GM21515 (cell line): ENCODE measurements around the gene ZNF383.
"Not testable (repeated sequence)": the region's sequence is repeated elsewhere in the genome, so short reads cannot be mapped to it uniquely, and the experiment has no call there.

Experiments
- ATAC-seq: cut with Tn5 transposase; IDR thresholded peaks from one replicate; pipeline ENCODE4 v1.9.1; 2021; ENCODE audit not compliant: unreplicated experiment

Gene ZNF383

DNA sequence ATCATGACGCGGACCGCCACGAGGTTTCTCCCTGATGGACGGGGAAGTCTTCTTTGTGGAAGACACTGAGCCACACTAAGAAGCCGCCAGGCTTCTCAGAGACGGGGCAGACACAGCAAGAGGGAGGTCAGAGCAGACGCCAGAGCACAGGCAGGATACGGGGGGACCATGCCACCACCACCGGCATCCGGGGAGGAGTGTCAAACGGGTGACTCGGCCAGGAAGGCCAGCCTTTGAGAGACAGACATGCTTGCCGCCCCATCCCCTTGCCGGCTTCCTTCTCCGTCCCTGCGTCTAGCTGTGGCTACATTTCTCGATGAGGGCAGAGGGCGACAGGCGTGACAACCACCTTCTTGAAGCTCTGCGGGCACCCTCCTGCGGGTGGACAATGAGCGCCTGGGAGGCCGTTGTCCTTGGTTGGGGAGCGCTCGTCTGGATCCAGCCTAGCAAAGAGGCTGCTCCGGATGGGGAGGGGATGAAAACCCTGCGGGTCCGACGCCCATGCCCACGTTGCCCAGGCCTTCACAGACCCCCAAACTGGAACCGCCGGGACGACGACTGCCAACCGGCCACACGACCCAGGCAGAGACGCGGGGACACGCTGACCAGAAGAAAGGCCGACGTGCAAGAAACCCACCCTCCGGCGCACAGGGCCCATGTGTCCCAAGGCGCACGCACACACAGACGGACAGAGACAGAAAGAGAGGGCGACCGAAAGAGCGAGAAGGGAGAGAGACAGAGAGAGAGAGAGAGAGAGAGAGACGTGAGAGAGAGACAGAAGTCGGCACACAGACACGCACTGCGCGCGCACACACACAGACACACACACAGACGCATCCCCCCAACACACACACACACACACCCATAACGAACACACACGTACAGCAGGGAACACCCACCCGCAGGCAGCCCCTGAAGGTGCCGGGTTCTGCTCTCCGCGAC, 75.3 kb downstream of the ZNF383 start:
- ATAC-seq, result not testable (repeated sequence)

DNA sequence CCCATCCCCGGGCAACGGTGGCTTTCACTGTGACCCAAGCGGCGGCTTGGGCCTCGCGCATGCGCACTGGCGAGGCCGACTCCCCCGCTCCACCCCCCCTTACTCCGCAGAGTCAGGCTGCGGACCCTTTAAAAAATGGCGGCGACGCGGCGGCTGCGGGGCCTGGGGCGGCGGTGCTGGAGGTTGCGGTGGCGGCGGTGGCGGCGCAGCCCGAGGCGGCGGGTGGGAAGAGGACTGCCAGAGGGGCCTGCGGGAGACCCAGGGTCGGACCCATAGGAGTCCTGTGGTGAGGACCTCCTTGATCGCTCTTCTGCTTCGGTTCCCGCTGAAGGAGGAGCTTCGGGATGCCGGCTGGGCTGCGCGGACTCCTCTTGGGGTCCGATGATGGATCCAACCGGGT, 76.2 kb downstream of the ZNF383 start:
- ATAC-seq, result not testable (repeated sequence)
